ENCODE measurements around the gene SPAG9. TPM values are rescaled to one million over a fixed set of nuclear protein-coding genes. Genes with fewer than 3 reads are reported as not detected.

The SPAG9 gene
- total and polyA plus RNA-seq, 7 donors: 21.6 to 79.9 (median 74.3) TPM

DNA sequence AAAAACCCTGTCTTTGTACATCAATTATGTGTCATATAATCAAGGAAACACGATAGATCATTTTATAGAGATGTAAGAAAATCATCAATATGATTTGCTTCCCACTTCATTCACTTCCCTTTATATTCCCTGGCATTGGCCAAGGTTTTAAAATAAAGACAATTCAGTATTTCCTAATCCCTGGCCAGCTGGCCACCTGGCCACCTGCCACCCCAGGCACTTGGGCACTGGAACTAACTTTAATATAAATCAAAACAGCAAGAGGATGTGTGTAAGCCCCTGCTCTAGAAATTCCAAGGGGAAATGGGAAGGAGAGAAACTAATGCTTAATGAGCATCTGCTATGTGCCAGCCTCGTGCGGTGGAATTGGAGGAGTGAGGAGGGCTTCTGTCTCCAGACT is 195.9 kb downstream of the SPAG9 start:
- no peak for TF ChIP-seq POLR2A (IDR thresholded peaks at IDR 0.05)
- TF ChIP-seq, protein P1, sequence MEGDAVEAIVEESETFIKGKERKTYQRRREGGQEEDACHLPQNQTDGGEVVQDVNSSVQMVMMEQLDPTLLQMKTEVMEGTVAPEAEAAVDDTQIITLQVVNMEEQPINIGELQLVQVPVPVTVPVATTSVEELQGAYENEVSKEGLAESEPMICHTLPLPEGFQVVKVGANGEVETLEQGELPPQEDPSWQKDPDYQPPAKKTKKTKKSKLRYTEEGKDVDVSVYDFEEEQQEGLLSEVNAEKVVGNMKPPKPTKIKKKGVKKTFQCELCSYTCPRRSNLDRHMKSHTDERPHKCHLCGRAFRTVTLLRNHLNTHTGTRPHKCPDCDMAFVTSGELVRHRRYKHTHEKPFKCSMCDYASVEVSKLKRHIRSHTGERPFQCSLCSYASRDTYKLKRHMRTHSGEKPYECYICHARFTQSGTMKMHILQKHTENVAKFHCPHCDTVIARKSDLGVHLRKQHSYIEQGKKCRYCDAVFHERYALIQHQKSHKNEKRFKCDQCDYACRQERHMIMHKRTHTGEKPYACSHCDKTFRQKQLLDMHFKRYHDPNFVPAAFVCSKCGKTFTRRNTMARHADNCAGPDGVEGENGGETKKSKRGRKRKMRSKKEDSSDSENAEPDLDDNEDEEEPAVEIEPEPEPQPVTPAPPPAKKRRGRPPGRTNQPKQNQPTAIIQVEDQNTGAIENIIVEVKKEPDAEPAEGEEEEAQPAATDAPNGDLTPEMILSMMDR (IDR thresholded peaks at IDR 0.05): no peak
- no peak for TF ChIP-seq EP300 (IDR thresholded peaks at IDR 0.05)
- no peak for TF ChIP-seq POLR2AphosphoS5 (IDR thresholded peaks at IDR 0.05)
- Histone ChIP-seq H3K4me1 (peaks cover 0 to 29% (median 17%) of the 10 kb centered on the region in 4 donors), H3K9me3 (no peaks in the 10 kb centered on the region), H3K27ac (no peak overlapping the region), H3K4me3 (no peak overlapping the region), H3K27me3 (no peaks in the 10 kb centered on the region), H3K36me3 (no peaks in the 10 kb centered on the region)
- WGBS, 2 donors: 81 to 85% methylated on average over 3 of the region's 3 CpGs
- no peak for DNase-seq
- intact Hi-C loops (cut with DNase I): no loop called here

DNA sequence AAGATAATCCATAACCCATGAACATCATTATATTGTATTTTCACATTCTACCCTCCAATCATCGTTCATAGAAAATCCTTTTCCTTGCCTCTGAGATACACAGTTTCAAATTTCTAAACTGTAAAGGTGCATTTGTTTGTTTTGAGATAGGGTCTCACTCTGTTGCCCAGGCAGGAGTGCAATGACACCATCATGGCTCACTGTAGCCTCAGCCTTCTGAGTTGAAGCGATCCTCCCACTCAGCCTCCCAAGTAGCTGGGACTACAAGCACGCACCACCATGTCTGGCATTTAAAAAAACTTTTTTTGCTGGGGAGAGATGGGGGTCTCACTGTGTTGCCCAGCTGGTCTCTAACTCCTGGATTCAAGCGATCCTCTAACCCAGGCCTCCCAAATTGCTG is 196.4 kb downstream of the SPAG9 start:
- no peaks in the 10 kb centered on the region for H3K36me3 ChIP-seq
- WGBS, 2 donors: 98 to 99% methylated on average over 4 of the region's 4 CpGs
- no peak overlapping the region for H3K27ac ChIP-seq

DNA sequence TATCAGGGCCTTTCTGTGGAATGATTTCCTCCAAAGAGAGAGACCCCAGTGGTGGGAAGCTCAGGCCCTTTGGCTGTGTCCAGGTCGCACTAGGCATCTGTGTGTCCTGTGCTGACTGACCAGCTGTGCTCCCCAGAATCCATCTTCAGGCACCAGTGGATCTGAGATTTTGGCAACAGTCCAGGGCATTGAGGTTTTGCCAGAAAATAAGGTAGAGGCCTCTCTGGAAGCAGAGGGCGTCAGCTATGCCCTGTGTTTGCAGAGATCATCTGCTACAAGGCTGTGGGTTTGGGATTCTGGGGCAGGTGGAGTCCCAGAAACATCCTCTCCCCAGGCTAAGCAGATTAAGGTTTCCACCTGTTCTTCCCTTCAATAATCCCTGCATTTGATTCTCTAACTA is 197.1 kb downstream of the SPAG9 start:
- H3K27me3 ChIP-seq: no peaks in the 10 kb centered on the region
- no peak overlapping the region for H3K4me3 ChIP-seq
- no peak for DNase-seq
- H3K27ac ChIP-seq: peak overlapping the region in 2 of 4 donors; percentile 30 to 86
- intact Hi-C loops (cut with DNase I): no loop called here
- WGBS, 2 donors: 53 to 81% methylated on average over 2 of the region's 2 CpGs
- TF ChIP-seq, protein P1 (IDR thresholded peaks at IDR 0.05): no peak
- TF ChIP-seq POLR2A (IDR thresholded peaks at IDR 0.05): no peak
- TF ChIP-seq POLR2AphosphoS5 (IDR thresholded peaks at IDR 0.05): no peak
- TF ChIP-seq EP300 (IDR thresholded peaks at IDR 0.05): no peak
- no peaks in the 10 kb centered on the region for H3K36me3 ChIP-seq
- no peaks in the 10 kb centered on the region for H3K9me3 ChIP-seq
- peaks cover 0 to 36% (median 24%) of the 10 kb centered on the region in 4 donors for H3K4me1 ChIP-seq

More for the DNA sequence above, 196.4 kb downstream of the SPAG9 start:
- H3K27me3 ChIP-seq: no peaks in the 10 kb centered on the region
- intact Hi-C loops (cut with DNase I): no loop called here
- H3K4me1 ChIP-seq: peaks cover 0 to 30% (median 18%) of the 10 kb centered on the region in 4 donors
- TF ChIP-seq EP300 (IDR thresholded peaks at IDR 0.05): no peak
- no peak for DNase-seq
- H3K4me3 ChIP-seq: no peak overlapping the region
- no peaks in the 10 kb centered on the region for H3K9me3 ChIP-seq

DNA sequence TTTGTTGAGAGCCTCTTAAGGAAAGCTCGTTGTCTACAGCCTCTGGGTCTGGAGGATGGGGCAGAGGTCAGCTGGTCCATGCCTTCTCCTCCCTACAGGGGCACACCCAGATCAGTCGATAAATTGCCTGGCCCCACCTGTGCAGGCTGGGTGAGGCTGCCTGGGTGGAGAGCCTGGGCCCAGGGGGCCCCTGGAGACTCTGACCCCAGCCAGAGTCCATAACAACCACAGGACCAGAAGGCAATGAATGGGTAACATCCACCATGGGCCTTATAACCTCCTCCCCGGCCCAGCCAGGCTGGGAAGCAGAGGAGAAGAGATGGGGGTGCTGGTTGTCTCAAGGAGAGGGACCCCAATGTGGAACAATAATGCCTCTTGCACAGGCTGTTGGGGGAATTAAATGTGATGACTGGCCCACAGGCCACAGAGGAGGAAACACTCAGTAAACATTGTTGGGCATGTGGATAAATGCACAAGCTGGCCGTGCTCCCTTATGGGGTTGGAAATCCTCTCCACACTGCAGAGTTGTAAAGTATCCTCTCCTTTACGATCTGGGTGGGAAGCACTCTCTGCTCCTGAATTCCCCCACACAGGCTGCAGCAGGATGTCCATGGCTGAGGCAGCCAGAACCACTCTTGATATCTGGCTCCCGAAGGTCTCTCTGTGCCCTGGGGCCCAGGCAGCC is 197.8 kb downstream of the SPAG9 start:
- intact Hi-C loops (cut with DNase I): no loop called here
- Histone ChIP-seq H3K27me3 (no peaks in the 10 kb centered on the region), H3K4me1 (peaks cover 0 to 42% (median 29%) of the 10 kb centered on the region in 4 donors)

DNA sequence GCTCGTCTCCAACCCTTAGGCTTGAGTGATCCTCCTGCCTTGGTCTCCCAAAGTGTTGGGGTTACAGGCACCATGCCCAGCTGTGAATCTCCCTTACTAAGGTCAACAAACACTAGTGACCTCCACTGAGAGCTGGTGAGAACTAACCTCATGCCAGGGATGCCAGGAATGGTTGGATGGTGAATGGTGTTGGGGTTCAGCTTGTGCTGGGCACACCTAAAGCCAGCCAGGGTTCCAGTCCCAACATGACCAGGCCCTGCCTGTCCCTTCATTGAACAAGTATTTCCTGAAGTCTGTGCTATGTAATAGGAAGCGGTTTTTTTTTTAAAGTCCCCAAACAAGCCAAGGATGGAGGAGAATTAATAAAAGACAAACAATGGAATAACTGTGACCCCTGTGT is 198.6 kb downstream of the SPAG9 start:
- H3K9me3 ChIP-seq: no peaks in the 10 kb centered on the region
- TF ChIP-seq POLR2A (IDR thresholded peaks at IDR 0.05) (no peak), POLR2AphosphoS5 (IDR thresholded peaks at IDR 0.05) (no peak), EP300 (IDR thresholded peaks at IDR 0.05) (no peak)
- TF ChIP-seq, protein P1 (IDR thresholded peaks at IDR 0.05): no peak
- H3K4me1 ChIP-seq: peaks cover 0 to 42% (median 29%) of the 10 kb centered on the region in 4 donors
- WGBS, 2 donors: 86 to 93% methylated on average over 2 of the region's 2 CpGs
- H3K4me3 ChIP-seq: no peak overlapping the region
- H3K27me3 ChIP-seq: no peaks in the 10 kb centered on the region
- intact Hi-C loops (cut with DNase I): no loop called here
- no peak for DNase-seq
- H3K36me3 ChIP-seq: no peaks in the 10 kb centered on the region
- H3K27ac ChIP-seq: peak overlapping the region in 2 of 4 donors; percentile 19 to 86

More for the DNA sequence above, 197.8 kb downstream of the SPAG9 start:
- DNase-seq: no peak
- Histone ChIP-seq H3K27ac (peak overlapping the region in 3 of 4 donors; percentile 19 to 86 (median 30)), H3K4me3 (no peak overlapping the region), H3K9me3 (no peaks in the 10 kb centered on the region), H3K36me3 (no peaks in the 10 kb centered on the region)
- TF ChIP-seq POLR2AphosphoS5 (IDR thresholded peaks at IDR 0.05): no peak
- TF ChIP-seq, protein P1 (IDR thresholded peaks at IDR 0.05): no peak
- no peak for TF ChIP-seq POLR2A (IDR thresholded peaks at IDR 0.05)
- TF ChIP-seq EP300 (IDR thresholded peaks at IDR 0.05): no peak
- 23 to 65% methylated on average over 6 of the region's 6 CpGs for WGBS, 2 donors

Data from sigmoid colon (tissue), 7 donors.